Fibroblast of the aortic adventitia (primary cell): Measurements from ENCODE around the gene PDCD2L. TPM values are rescaled to one million over a fixed set of nuclear protein-coding genes. Genes with fewer than 3 reads are reported as not detected.
"Not testable (repeated sequence)": the region's sequence is repeated elsewhere in the genome, so short reads cannot be mapped to it uniquely, and the experiment has no call there.

ENCODE experiments used
- DNase-seq: peaks from one replicate; pipeline ENCODE4 v3.0.0-alpha.2; 2010; ENCODE audit warnings: low read depth
- H3K4me3 ChIP-seq: 2 replicates; pipeline ENCODE4 v1.5.1; 2011; ENCODE audit warnings: low read depth, mild to moderate bottlenecking, control low read depth, low read length, moderate library complexity
- CTCF ChIP-seq: IDR thresholded peaks from 2 replicates; pipeline ENCODE4 v1.5.1; 2011; ENCODE audit warnings: mild to moderate bottlenecking, low read length, control low read depth, inconsistent platforms; ENCODE audit not compliant: insufficient read depth
- total RNA-seq: library from RNA; depleted of rRNA; stranded (reverse); fragments of >200 nt; gene quantifications from 2 replicates; pipeline ENCODE4 v1.2.3, GENCODE V29; 2012; ENCODE audit warnings: low replicate concordance

PDCD2L gene
- total RNA-seq, 1 donor, result 8.0 TPM

GRCh38 chr19:34399886-34400285 lies 4.3 kb upstream of the PDCD2L start:
- no peak for TF ChIP-seq CTCF
- DNase-seq, result no peak
- H3K4me3 ChIP-seq, result no peak overlapping the region

- DNase-seq, H3K4me3 ChIP-seq: not testable (repeated sequence)
Observed at GRCh38 chr19:34400844-34401243, 3.4 kb upstream of the PDCD2L start.

- no peak for TF ChIP-seq CTCF
- H3K4me3 ChIP-seq, result no peak overlapping the region
- no peak for DNase-seq
Observed at GRCh38 chr19:34402074-34402600, 2.1 kb upstream of the PDCD2L start.

- DNase-seq, result no peak
- TF ChIP-seq CTCF, result no peak
- peak overlapping the region; percentile 93 for H3K4me3 ChIP-seq
Observed at GRCh38 chr19:34403784-34404108, 453 bp upstream of the PDCD2L start.

GRCh38 chr19:34405892-34406660 lies 1.9 kb downstream of the PDCD2L start:
- TF ChIP-seq CTCF, result no peak
- no peak overlapping the region for H3K4me3 ChIP-seq
- DNase-seq, result no peak

GRCh38 chr19:34408411-34408810 lies 4.2 kb downstream of the PDCD2L start:
- no peak overlapping the region for H3K4me3 ChIP-seq
- TF ChIP-seq CTCF, result no peak
- DNase-seq, result no peak

GRCh38 chr19:34409189-34410164 lies 5.3 kb downstream of the PDCD2L start:
- no peak for DNase-seq
- TF ChIP-seq CTCF, result no peak
- H3K4me3 ChIP-seq, result no peak overlapping the region
